GM19035 (cell line): ENCODE data around the gene FHL1.
A peak's percentile ranks its signal among the peaks of the same experiment; 100 is the strongest.

Source experiments
- ATAC-seq: cut with Tn5 transposase; IDR thresholded peaks from one replicate; pipeline ENCODE4 v1.9.1; 2021; ENCODE audit not compliant: unreplicated experiment

The FHL1 gene

DNA sequence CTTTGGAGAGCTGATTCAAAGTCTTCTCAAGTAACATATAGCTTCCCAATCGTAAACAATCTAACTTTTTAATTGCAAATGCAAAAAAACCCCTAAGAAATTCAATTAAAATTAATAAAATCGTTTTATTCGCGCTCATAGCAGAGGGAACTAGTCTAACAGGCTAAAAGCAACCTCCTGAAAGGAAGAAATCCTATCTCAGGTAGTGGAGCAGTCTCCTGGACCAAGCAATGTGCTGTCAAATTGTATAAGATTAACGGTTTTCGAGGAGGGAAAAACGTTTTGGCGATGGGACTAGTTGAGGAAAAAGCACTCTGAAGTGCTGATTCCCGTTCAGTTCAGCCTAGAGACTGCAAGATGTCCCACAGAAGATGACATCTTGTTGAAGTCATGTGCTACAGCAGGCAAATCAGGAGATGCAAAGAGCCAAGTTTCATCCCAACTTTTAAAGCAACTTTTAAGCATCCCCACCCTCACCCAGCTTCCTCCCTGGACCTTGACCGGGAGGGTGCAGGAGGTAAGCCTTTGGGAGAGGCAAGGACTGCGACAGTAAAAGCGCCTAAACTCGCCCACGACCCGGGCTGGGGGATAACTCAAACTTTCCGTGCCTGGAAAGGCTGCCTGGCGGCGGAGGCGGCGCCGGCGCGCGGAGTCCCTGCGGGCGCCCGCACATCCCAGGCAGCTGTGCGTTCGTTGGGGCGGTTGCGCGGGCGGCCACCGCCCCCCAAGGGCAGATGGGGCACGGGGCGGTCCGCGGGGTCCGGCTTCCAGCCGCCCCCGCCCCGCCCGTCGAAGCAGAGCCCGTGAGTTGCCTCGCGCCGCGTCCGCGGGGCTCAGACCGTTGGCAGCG is 103.1 kb downstream of the FHL1 start:
- peak; percentile 45 for ATAC-seq

DNA sequence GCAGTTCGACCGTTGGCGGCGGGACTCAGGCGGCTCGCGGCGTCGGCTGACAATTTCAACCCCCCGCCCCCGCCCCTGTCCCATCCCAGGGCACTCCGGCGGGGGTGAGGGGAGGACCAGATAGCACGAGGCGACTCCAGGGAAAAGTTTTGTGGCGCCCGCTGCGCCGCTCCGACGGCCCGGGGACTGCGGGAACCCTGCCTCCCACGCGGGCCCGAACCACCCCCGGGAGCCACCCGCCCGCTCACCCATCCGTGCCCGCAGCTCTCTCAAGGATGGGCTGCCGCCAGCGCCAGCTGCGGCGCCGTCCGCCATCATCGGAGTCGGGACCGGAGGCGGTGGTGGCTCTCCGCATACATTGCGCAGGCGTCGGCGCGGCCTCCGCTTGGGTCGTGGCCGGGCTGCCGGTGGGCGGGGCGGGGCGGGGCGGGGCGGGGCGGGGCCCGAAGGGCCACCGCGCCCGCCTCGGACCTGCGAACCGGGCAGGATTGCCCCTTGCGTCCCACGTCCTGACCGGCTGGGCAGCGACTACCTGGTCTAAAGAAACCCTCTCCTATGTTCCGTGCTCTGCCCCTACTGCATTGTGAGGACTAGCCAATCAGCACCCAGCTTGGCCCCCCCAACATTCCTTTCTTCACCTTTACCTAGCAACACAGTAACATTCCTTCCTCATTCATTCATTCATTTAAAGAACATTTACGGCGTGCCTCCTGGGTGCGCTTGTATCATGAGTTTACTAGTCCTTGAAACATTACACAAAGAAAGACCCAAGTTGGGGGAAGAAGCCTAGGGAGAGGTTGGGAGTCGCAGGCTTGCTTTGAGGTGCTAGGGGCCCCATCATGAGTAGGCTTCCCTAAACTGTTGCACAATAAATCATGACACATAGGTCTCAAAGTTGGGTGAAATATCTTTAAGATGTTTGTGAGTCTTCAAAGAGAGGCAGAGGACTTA is 104.0 kb downstream of the FHL1 start, which contains the start of gene MAP7D3:
Gene MAP7D3 (minus strand): TSS at position 360 of the 951 bp plus-strand sequence. CDS start 42 bp downstream, at position 318.
- ATAC-seq: peak; percentile 87

DNA sequence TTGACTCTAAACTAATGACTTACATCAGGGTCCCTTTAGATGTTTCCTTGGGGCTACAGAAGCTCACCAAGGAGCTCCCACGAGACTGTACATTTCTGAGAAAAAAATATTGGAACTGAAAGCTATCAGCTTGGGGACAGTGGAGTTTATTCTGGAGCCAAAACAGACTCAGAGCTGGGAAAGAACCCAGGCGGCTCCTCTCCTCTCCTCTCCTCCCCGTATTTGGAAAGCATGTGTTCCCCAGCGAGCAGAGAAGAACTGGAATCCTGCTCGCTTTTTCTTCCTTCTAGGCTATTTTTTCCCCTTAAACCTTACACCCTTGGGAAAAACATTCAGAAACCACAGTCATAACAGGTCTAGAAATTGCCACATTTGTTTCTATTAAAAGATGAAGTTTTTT is 108.2 kb downstream of the FHL1 start:
- no peak for ATAC-seq

DNA sequence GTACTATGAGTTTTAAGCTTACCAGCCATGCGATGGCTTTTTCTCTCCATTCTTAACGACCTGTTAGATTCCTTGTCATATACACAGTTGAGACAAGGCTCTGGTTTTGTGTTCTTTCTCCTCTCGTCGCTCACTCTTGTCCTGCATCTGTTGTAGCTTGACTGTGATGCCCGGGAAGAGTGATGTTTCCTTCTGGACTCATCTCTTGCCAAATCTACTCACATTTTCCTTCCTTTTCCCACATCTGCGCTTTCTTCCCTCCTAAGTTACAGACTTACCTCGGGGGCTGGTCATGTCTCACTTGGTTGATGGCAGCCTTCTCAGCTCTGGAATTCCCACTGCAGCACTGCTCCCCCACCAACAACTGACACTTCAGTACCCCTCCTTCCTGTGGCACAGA is 108.7 kb downstream of the FHL1 start:
- no peak for ATAC-seq

DNA sequence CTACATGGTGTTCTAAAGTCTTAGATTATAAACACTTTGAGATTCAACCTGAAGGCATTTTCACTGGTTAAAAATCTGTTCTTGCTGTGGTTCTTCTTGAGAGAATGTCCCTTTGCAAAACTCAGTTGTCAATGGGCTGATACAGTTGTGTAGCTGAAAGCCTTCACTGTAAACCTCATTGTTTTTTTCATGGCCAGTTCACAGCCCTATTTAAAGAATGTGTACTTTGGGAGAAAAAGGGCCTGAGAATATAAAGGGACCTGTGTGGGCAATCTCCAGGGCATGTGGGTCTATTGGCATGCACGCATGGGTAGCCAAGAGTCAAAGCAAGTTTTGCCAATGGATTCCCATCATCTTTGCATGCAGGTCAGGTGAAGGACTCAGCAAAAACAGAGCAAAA is 111.6 kb downstream of the FHL1 start:
- ATAC-seq: no peak

DNA sequence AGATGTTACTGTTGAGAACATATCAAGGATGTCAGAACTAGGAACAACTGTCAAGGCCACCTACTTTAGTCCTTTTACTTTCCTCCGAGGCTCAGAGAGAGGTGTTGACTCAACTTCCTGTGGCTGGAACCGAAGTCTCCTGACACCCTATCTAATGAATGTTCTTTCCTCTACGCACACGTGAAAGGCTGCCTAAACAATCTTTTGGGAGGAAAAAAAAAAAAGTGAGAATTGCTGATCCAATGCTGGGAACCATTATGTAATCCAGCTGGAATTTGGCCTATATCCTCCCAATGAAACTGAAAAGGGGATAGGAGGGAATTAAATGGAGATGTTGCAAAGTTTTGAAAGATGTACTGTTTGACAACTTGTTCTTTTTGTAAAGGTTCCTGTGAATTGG is 112.2 kb downstream of the FHL1 start:
- no peak for ATAC-seq

DNA sequence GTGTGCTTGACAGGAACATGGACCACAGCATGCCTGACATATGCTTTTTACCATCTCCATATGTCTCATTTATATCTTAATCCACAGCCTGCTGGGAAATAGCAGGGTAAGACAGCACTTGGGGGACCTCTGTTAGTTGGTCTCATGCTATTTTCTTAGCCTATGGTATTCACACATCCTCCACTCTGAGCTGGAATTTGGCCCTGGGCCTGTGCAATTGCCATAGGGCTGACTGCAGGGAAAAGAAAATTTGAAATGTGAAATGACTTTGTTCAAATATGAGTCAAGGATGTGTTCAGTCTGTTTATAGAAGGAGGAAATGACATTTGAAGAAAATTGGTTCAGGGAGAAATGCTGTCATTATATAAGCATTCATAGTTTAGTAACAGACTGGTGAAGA is 113.4 kb downstream of the FHL1 start:
- no peak for ATAC-seq
